ENCODE measurements around the gene RENBP.

RENBP gene

GRCh38 chrX:153913701-153914100, 30.7 kb downstream of the RENBP start:
- DNase-seq: no peak

GRCh38 chrX:153913211-153913610, 31.2 kb downstream of the RENBP start:
- no peak for DNase-seq

GRCh38 chrX:153911798-153912197, 32.6 kb downstream of the RENBP start:
- no peak for DNase-seq

GRCh38 chrX:153910446-153910845, 34.0 kb downstream of the RENBP start:
- no peak for DNase-seq

- DNase-seq: no peak
Observed at GRCh38 chrX:153909980-153910360, 34.5 kb downstream of the RENBP start.

GRCh38 chrX:153909024-153909979, 35.1 kb downstream of the RENBP start:
- peak in 2 of 3 donors; percentile 30 to 39 for DNase-seq

- DNase-seq: no peak
Observed at GRCh38 chrX:153908219-153908860, 36.1 kb downstream of the RENBP start.

GRCh38 chrX:153907456-153907855, 37.0 kb downstream of the RENBP start:
- no peak for DNase-seq

- DNase-seq: no peak
Observed at GRCh38 chrX:153906126-153906917, 38.1 kb downstream of the RENBP start.

- DNase-seq: no peak
Observed at GRCh38 chrX:153905481-153906095, 38.9 kb downstream of the RENBP start.

GRCh38 chrX:153903991-153904957, 40.2 kb downstream of the RENBP start, which contains the start of gene AVPR2:
TSS of gene AVPR2 (plus strand) at chrX:153904673. CDS start at chrX:153905146, 473 bp downstream.
- no peak for DNase-seq

GRCh38 chrX:153903238-153903980, 41.0 kb downstream of the RENBP start:
- no peak for DNase-seq

- no peak for DNase-seq
Observed at GRCh38 chrX:153902385-153902784, 42.1 kb downstream of the RENBP start.

- DNase-seq: no peak
Observed at GRCh38 chrX:153901753-153902140, 42.7 kb downstream of the RENBP start.

- peak; percentile 89 to 91 (median 90) for DNase-seq
Observed at GRCh38 chrX:153900831-153901752, 43.4 kb downstream of the RENBP start.

GRCh38 chrX:153897899-153898298, 46.5 kb downstream of the RENBP start:
- DNase-seq: no peak

GRCh38 chrX:153889123-153889522, 55.3 kb downstream of the RENBP start:
- DNase-seq: no peak

GRCh38 chrX:153888344-153888743, 56.1 kb downstream of the RENBP start:
- DNase-seq: peak in 1 of 3 donors; percentile 14

- DNase-seq: no peak
Observed at GRCh38 chrX:153887385-153887784, 57.1 kb downstream of the RENBP start.

GRCh38 chrX:153886915-153887314, 57.5 kb downstream of the RENBP start:
- DNase-seq: no peak
